ENCODE data around the gene GPR176. TPM values are rescaled to one million over a fixed set of nuclear protein-coding genes. Genes with fewer than 3 reads are reported as not detected.

Gene GPR176
- total and polyA plus RNA-seq, 8 donors: 0.16 to 6.8 (median 0.81) TPM

DNA sequence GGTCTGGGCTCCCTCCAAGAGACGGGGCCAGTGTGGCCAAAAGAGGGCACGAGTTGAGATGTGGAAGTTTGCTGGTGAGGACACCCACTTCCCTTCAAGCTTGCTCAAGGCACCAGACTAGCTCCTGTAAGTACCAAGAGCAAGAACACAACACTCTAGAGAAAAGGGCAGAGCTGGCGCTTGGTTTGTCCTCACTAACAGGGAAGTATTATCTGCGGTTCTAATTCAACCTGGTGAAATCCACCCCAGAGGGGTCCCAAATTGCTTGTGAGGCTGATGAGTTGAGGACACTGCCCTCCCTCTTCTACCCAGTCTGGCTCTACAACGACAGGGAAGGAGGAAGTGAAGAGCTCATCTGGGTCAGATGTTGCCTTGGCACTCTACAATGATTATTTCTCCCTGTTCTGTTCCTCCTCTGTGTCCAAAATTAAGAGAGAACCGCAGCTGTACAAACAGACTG is 120.5 kb downstream of the GPR176 start:
- intact Hi-C loops (cut with DNase I): loop anchor here in 2 of 3 donors (10.0 kb wide), 1 partner anchor 75 kb away; no protein-coding TSS in a partner anchor
- ATAC-seq: peak in 2 of 4 donors; percentile 38 to 68
- FAIRE-seq: no peak
- Histone ChIP-seq H3K4me1 (no peaks in the 10 kb centered on the region), H3K36me3 (no peaks in the 10 kb centered on the region), H3K27ac (no peak overlapping the region), H3K27me3 (no peaks in the 10 kb centered on the region), H3K4me3 (no peak overlapping the region), H3K9me3 (no peaks in the 10 kb centered on the region)
- no peak for DNase-seq
- no peak for TF ChIP-seq CTCF (IDR thresholded peaks at IDR 0.05)
- 54 to 65% methylated on average over 6 of the region's 6 CpGs for WGBS, 2 donors

DNA sequence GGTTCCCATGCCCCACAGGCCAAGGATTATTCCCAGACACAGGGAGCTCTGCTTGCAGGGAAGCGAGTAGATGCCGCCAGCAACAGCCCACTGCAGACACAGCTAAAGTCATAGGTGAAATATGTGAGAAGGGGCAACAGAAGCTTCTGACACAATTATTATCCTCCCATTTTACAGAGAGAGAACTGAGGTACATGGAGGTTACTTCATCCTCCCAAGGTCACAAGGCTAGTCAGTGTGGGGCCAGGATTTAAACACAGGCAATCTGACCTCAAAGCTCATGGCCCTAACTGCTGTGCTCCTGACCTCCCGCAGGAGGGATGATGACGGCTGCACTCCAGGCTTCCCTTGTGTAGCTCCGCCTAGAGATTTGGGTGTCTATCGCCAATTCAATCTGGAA is 121.7 kb downstream of the GPR176 start:
- WGBS, 2 donors: 88 to 94% methylated on average over 6 of the region's 6 CpGs
- intact Hi-C loops (cut with DNase I): loop anchor here in 1 of 3 donors (10.0 kb wide), 1 partner anchor 76 kb away; no protein-coding TSS in a partner anchor
- H3K4me3 ChIP-seq: no peak overlapping the region

DNA sequence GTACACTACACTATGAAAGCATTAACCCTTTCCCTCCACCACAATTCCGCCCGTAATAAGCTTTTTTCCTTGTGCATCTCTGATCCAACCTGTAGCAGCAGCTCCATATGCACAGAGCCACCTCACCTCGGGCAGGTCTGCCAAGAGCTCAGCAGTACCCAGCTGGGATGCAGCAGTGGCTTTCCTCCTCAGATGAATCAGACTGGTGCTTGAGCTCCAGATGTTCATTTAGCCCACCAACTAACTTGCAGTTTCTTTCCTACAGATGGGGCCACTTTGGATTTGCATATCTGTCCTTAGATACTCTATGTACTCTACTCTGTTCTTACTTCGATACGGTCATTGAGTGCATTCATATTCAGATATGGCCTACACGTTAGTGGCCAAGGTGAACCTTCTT is 122.7 kb downstream of the GPR176 start:
- H3K4me1 ChIP-seq: no peaks in the 10 kb centered on the region
- ATAC-seq: no peak
- H3K4me3 ChIP-seq: no peak overlapping the region
- intact Hi-C loops (cut with DNase I): loop anchor here in 1 of 3 donors (10.0 kb wide), 1 partner anchor 77 kb away; no protein-coding TSS in a partner anchor
- no peak for TF ChIP-seq CTCF (IDR thresholded peaks at IDR 0.05)
- no peak for DNase-seq
- no peaks in the 10 kb centered on the region for H3K9me3 ChIP-seq
- no peaks in the 10 kb centered on the region for H3K27me3 ChIP-seq
- no peak overlapping the region for H3K27ac ChIP-seq
- no peak for FAIRE-seq
- no peaks in the 10 kb centered on the region for H3K36me3 ChIP-seq
- WGBS, 2 donors: 72 to 85% methylated on average over 6 of the region's 6 CpGs

More for the DNA sequence above, 121.7 kb downstream of the GPR176 start:
- TF ChIP-seq CTCF (IDR thresholded peaks at IDR 0.05): no peak
- no peaks in the 10 kb centered on the region for H3K9me3 ChIP-seq
- H3K27ac ChIP-seq: no peak overlapping the region
- ATAC-seq (no peak), DNase-seq (no peak), FAIRE-seq (no peak)
- no peaks in the 10 kb centered on the region for H3K27me3 ChIP-seq
- H3K4me1 ChIP-seq: no peaks in the 10 kb centered on the region
- no peaks in the 10 kb centered on the region for H3K36me3 ChIP-seq

- intact Hi-C loops (cut with DNase I): loop anchor here in 1 of 3 donors (10.0 kb wide), 1 partner anchor 78 kb away; no protein-coding TSS in a partner anchor
- no peak for FAIRE-seq
Observed at GRCh38 chr15:39796601-39797000, 123.5 kb downstream of the GPR176 start.

More at GRCh38 chr15:39796601-39797000, 123.5 kb downstream of the GPR176 start:
- no peak overlapping the region for H3K4me3 ChIP-seq
- H3K36me3 ChIP-seq: no peaks in the 10 kb centered on the region
- no peaks in the 10 kb centered on the region for H3K4me1 ChIP-seq
- no peak for TF ChIP-seq CTCF (IDR thresholded peaks at IDR 0.05)
- no peaks in the 10 kb centered on the region for H3K27me3 ChIP-seq
- no peaks in the 10 kb centered on the region for H3K9me3 ChIP-seq
- H3K27ac ChIP-seq: no peak overlapping the region
- WGBS, 2 donors: 60 to 63% methylated on average over 5 of the region's 5 CpGs
- no peak for DNase-seq
- no peak for ATAC-seq
